Activated CD8-positive, alpha-beta memory T cell treated with anti-CD3 and anti-CD28 coated beads, Interleukin-2, amount 50 U/mL, for 24 hours (primary cell): ENCODE data around the gene AGAP1.
"Not testable (repeated sequence)": the region's sequence is repeated elsewhere in the genome, so short reads cannot be mapped to it uniquely, and the experiment has no call there.

Experiments used
- DNase-seq: peaks from one replicate; pipeline ENCODE4 v3.0.0-alpha.2; 2020; ENCODE audit errors: extremely low read depth

Gene AGAP1

DNA sequence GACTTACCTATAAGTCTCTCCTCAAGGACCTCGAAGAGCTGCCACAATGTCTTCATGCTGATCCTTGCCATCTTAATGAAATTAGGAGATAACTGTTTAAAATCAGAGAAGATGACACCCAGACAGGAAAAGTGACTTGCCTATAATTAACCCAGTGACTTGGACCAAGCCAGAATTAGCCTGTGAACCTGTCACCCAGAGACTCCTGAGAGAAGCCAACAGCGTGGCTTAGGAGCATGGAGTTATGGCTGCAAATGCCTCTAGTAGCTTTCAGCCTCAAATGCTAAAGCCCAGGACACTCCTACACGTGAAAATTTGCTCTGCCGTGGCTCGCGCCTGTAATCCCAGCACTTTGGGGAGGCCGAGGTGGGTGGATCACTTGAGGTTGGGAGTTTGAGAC, 570.2 kb downstream of the AGAP1 start:
- no peak for DNase-seq

DNA sequence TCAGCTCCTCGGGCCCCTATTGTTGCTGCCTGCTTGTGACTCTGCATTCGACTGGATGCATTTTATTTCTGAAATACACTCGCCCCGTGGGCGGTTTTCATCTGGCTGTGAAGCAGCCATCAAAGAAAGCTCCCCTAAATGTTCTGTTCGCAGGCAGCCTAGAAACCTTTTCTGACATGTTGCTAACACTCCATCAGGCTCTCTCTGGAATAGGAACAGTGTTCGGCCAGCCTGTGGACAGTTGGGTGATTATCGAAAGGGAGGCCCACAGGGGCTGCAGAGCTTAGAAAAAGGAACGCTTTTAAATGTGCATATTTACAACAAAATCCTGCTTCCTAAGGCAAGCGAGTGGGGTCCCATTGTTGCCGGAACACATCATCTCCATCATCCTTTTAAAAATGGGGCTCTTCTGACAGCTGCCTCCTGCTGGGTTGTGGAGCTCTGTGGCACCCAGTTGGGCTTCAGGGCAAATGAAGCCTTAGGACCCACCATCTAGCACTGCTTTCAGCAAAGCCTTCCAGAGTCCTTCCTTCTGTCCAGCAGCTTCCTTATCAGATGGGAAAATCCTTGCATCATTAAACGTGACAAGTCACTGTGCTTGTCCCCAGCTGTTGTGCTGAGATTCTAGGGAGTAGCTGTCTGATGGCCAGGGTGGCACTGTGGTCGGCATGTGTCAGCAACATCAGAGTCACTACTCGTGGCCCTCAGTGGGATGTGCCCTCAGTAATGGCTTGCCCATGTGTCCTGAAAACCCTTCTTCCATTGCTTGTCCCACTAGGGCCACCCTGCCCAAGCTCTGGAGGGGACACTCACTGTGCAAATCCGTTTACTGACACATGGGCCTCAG, 571.7 kb downstream of the AGAP1 start:
- DNase-seq: no peak

DNA sequence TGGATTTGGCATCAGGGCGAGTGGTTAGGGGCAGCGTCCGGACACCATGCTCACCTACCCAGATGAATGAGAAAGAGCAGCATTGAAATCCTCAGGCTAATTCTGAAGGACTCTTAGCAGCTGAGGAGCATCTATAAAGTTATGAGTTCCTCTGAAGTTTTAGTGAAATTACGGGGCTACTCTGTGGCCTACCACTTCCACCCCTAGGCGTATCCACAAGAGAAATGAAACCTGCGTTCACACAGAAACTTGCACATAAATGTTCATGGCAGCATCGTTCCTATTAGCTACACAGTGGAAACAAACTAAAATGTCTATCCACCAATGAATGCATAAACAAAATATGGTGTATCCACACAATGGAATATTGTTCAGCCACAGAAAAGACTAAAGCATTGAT, 576.4 kb downstream of the AGAP1 start:
- DNase-seq: no peak

DNA sequence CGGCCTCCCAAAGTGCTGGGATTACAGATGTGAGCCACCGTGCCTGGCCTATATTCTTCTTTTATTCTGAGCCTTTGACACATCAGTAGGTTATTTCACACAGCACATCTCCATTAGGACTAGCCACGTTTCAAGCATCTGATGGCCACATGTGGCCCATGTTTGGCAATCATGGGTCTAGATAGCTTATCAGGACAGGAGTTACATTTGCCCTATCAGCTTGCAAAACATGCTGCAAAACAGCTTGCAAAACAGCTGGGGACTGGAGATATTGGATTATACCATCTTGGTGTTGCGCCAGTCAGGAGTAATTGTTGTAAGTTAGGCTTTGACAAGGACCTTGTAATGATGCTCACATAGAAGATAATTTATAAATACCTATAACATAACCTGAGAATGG, 579.4 kb downstream of the AGAP1 start:
- no peak for DNase-seq

DNA sequence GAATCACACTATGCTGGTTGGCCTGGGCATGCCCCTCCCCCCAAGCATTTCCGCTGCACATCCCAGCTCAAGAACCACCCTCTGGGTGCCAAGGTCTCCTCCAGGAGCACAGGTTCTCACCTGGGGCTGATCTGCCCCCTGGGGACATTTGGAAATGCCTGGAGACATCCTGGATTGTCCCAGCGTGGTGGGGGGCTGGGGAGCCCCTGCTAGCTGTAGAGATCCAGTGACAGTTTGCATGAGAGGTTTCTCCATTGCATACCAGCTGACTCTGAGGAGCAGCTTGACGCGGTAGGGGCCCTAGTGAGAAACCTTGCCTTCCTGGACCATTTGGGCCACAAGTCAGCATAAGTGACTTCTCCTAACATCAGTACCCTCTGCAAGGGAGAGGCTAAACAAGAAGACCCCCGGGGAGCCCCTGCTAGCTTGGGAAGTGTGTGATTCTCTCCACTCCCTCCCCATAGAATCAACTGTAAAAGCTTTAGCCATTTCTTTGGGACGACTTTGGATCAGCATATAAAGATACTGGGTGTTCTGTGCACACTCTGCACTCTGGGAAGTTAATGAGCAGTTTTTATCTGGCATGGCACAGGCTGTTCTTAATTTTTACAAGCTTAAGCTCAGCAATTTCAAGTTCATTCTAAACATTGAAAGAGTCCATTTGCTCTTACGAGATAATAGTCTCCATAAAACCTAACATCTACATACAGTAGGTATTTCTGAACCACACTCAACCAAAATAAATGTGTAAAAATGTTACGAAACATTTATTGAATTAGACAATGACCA, 580.2 kb downstream of the AGAP1 start:
- DNase-seq: no peak

DNA sequence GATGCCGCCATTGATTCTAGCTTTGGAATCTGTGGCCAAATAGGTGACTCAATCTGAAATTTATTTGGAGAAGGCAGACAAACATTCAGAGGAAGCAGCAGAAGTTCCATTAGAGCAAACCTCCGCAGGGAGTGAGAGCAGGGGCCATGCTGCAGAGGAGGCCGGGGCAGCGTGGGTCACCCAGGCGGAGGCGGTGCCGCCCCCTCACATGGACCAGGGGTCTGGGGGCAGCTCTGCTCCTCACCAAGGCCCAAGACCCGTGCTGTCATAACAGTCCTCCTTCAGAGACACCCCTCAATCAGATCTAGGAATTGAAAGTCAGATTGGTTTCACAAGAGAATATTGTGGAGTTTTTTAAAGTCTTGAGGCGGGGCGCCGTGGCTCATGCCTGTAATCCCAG, 582.0 kb downstream of the AGAP1 start:
- DNase-seq: no peak

DNA sequence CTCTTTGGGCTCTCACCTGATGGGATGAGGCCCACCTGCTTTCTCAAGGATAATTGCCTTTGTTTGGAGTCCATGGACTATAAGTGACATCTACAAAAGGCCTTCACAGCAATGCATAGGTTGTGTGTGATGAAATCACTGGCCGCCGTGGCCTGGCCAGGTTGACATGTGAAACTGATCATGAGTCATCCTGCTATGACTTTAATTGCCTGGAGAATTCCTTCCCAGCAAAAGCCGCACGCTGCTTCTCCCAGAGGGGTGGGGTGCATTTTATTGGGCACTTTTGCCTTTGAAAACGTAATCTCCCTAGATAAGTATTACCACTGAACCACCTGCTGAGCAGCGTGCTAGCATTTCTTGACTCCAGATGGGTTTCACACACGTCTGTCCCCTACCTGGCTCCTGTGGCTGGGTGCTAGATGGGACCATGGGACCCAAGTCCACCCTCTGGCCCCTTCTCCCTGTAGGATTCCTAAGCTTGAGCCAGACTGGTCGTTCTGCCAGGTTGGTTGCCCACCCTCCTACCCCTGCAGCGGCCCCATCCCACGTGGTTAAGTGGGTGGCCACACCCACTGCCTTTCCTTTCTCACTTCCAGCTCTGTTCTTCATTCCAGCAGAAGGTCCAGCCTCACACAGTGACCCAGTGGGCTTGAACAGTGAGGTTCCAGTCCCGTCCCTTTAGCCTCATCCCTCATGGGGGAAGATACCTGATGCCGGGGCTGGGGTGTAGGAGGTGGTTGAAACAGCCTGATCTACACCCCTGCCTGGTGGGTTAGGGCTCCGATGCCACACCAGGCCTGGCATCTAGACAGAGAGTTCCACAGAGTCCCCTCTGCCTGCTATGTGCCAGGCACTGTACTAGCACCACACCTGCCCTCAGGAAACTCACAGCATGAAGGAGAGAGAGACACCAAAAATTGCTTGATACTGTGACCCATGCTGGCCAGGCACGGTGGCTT, 584.7 kb downstream of the AGAP1 start:
- no peak for DNase-seq

DNA sequence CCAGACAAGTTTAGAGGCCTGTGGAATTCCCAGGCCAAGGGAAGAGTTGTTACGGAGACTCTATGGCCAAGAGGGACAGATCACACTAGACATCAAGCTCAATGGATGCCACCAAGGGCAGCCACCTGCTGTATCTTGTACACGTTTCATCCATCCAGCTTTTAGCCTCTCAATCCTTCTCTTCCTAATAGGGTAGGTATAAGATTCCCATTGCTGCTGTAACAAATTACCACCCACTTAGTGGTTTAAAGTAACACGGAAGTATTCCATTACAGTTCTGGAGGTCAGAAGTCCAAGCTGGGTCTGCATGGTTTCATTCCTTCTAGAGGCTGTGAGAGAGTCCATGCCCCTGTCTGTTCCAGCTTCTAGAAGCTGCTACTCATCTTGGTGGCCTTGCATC, 586.6 kb downstream of the AGAP1 start:
- no peak for DNase-seq

DNA sequence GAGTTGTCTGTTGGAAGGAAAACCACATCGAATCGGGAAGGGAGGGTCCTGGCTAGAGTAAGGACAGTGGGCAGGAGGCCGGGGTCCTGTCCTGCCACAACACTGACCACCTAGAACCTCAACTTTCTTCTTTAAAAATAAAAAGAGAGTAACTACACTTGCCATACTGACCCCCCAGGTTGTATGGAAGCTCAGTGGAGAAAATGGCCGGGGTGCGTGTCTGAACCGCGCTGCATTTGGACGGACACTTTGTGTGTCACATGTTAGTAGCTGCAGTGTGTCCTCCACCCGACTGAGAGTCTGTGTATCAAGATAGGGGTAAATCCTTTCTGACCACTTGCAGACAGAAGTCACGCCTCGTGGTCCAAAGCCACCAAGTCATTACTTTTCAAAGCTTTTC, 587.3 kb downstream of the AGAP1 start:
- DNase-seq: no peak

DNA sequence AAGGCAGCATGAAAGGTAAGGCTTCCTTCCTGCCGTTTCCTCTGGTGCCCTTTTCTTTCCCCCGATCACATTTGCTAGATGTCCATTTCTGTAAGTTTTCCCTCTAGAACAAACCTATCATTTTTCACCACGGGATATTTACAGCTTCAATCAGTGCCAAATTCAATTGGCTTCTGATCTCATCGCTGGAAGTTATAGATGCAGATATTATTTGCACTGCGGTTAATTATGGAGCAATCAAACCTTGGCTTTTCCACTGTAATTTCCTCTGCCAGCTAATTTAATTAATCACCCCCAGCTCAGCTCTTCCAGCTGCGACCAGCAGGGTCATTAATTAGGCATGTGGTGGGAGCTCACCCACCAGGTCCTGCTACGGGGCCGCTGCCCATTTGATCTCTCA, 588.2 kb downstream of the AGAP1 start:
- DNase-seq: no peak

DNA sequence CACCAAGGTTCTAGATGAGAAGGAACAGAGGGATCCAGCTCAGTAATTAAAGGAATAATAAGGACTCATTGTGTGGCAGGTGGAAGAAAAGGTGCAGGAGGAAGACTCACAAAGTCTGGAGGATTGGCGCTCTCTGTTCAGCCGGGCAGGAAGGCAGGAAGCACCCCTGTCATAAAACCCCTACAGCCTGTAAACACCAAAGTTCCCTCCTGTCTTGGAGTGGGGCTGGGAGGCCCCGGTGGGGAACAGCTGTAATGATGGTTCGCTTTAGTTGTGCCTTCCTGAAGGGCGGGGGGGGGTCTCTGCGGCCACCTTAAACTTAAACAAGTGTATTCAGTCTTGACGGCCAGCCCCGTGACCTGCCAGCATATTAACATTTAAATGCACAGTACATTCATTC, 590.1 kb downstream of the AGAP1 start:
- DNase-seq: no peak

DNA sequence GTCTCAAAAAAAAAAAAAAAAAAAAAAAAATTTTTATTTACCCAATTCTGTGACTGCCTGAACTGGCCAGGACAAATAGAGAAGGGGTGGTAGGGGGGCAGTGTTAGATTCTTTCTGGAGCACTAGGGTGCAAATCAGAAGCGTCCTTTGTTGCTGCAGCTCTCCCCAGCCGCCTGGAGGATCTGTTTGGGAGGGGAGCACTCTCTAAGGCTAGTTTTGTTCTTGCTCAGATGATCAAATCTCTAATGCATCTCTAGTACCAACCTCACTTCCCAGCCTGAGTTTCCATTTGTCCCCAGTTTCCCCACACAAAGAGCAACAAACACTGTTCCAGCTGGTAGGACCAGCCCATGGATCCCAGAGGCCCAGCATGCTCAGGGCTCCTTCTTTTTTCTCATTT, 591.4 kb downstream of the AGAP1 start:
- no peak for DNase-seq

DNA sequence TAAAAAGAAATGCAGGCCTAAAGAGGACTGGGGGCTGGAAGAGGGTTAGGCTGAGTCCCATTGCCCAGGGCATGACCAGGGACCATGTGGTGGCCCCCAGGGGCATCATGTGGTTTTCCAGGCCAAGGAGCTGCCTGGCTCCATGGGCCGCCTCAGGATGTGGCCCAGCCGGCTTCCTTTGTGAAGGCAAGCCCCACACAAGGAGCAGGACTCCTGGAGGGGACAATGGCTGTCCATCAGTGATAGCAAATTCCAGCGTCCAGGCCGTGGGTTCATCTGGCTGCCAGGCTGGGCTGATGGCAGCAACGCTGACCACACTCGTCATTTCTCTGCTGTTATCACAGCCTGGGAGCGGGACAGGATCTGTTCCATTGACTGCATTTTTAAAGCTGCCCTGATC, 591.8 kb downstream of the AGAP1 start:
- no peak for DNase-seq

DNA sequence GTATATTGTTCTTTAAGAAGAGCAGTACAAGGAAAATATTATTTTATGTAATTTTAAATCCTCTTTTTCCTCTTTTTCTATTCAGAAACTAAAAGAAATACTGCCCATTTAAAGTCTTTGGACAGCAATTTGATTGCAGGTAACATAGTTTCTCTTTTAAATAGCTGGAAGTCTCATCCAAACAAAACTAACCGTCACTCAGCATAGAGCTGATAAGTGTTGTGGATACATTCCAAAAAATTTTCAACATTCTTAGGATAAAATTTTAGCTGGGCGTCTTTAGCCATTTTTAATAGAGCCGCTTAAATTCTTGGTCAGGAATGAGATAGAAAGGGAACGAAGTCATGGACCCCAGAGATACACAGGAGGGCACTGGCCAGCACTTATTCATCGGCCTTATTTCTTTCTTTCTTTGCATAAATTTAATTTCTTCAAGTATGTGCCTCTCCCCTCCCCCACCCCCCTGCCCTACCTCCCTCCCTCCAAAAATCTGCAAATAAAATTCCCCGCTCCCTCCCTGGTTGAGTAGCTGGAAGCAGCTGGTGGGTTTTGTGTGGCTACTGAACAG, 592.6 kb downstream of the AGAP1 start:
- no peak for DNase-seq

DNA sequence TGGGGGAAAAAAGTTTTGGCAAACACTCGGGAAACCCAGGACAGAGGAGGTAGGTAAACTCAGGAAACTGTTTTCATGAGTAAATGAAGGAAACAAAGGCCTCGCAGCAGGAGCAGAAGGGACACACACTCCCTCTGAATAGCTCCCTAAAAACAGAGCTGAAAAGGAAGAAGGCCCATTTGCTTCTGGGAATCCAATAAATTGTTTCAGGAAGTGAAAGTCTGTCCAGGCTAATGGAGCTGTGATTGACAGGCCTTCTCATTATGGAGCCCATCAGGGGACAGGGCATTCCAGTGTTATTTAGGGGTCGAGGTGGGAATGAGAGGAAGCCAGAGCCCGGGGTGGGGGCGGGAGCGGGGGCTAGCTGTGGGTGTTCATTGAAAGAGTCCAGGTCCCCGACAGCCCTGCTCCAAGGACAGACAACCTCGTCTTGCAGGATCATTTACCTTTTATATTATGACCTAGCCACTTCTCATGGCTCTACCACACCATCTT, 593.2 kb downstream of the AGAP1 start:
- DNase-seq: no peak

DNA sequence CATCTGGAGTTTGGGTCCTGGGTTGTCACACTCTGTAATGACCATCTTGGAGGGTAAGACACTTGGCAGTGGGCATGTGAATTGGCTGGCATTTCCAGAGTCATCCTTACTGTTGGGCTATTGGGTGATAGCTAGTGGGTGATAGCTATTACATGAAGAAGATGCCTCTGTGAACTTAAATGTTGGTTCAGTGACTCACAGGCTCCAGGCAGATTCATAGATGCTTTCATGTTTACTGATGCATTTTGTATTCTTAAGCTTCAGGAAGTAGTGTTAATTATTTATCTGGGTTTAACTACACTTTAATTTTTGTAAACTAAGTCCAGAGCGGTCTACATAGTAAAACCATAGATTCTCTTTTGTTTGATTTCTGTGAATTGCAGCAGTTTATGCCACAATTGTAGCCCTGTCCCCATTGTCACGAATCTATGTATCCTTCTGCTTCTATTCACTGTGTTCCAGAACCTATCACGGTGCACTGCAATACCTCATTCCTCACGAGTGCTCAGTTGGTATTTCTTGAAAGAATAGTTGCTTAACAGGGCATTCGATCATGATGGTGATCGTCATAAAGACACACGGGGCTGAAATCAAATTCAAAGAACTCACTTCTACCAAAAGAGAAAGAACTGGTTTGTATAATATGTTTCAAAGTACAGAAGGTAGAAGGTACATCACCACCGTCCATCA, 594.7 kb downstream of the AGAP1 start:
- DNase-seq: no peak

DNA sequence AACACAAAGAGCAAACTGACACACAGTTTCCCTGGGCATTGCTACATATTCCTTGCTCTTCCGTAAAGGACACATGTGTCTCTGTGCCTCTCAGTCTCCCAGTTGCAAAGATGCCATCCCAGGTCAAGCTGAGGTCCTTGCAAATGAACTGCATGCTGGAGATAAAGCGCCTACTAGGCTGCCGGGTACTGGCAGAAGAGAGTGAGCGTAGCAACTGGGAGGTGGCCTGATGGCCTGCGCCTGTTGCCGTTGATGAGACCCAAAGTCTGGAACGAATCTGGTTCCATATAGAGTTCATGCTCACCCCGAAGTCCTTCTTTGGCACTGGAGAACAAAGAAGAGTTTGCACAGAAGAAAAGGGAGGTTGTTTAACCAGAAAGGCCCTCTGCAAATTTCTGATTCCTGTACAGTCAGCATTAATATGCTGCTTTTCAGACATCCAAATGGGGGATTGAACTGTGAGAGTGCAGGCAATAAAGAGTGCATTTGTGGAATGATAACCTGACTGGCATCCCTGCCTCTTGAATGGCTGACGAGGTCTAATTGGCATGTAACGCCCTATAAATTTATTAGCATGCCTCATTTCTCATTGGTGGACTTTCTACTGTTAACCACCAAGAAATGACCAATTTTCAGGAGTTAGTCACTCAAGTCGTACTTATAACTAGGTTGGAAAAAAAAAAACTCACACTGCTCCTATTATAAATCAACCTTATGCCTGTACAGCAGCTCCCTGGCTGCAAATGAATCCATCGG, 595.6 kb downstream of the AGAP1 start:
- no peak for DNase-seq

DNA sequence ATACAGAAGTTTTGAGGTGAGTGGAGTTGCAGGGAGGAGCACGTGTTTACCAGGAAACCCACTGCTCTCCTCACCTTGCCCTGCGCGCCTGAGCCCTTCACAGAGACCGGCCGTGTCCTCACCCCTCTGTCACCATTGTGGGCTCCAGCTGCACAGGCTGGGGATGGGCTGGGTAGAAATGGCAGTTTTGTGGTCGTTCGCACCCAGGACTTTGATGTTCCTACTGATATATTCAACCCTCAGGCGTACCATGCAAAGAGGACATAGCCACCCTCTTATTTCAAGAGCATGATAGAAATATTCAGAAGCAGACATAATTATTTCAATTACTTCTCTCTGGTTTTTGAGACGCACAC, 596.2 kb downstream of the AGAP1 start:
- DNase-seq: no peak

DNA sequence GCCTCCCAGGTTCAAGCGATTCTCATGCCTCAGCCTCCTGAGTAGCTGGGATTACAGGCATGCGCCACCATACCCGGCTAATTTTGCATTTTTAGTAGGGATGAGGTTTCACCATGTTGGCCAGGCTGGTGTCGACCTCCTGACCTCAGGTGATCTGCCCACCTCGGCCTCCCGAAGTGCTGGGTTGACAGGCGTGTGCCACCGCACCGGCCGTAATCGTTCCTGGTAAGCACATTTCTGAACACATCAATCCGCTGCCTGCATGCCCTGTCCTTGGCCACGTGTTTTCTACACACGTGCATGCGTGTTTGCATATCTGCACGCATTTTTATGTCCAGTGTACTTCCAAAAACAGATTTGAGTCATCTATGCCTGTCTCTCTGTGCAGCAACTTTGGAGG, 597.0 kb downstream of the AGAP1 start:
- not testable (repeated sequence) for DNase-seq

DNA sequence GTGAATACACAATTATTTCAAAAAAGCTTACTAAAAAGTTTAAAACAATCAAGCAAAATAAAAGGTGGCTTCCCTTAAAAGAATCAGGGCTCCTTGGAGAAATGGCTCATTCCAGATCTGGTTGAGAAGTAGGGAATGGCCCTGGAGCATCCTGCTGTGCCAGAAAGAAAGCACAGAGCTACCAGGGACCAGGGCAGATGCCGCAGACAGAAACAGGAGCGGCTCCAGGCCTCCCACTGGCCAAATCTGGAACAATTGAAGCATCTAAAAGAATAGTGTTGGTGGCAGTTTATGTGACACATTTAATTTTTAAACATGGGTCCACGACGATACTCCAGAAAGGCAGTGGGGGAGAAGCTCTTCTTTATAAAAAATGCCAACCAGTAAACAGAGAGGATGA, 598.9 kb downstream of the AGAP1 start:
- DNase-seq: no peak
